HCT116 (cell line): ENCODE data around the gene MYBPH. TPM values are rescaled to one million over a fixed set of nuclear protein-coding genes. Genes with fewer than 3 reads are reported as not detected.

Source experiments
- ATAC-seq: fragments of 200-7000 bp; cut with Tn5 transposase; 2 replicates; pipeline ENCODE4 v1.9.1; 2020; ENCODE audit warnings: mild to moderate bottlenecking, moderate library complexity
- BruUV-seq: library from RNA; stranded (reverse); fragments of 400-500 nt; replicated peaks from 2 replicates; lab custom pipeline; 2021; lab: Mats Ljungman, UMichigan
- CTCF ChIA-PET: fragments of 300-600 bp; sonication (Branson Sonifier 250); formaldehyde crosslinking; loops from one replicate; lab custom pipeline; 2021; ENCODE audit warnings: antibody characterized with exemption; lab: Charles Lee
- POLR2A ChIA-PET: fragments of 300-600, 350-600 bp; sonication (Branson Sonifier 250); formaldehyde crosslinking; loops from one replicate; lab custom pipeline; 2021; ENCODE audit warnings: antibody characterized with exemption; lab: Charles Lee
- RAD21 ChIA-PET, 2 experiments: fragments of 300-600 bp; sonication (Branson Sonifier 250); formaldehyde crosslinking; loops; one replicate each; lab custom pipeline; 2023; ENCODE audit warnings: low total read pairs in 2 of 2; ENCODE audit not compliant: uncharacterized antibody in 2 of 2, unreplicated experiment in 2 of 2, low non-redundant PET in 1 of 2; lab: Charles Lee
- DNase-seq: peaks from one replicate; pipeline ENCODE4 v3.0.0-alpha.2; 2010; ENCODE audit warnings: low read depth, low spot score
- H2AFZ ChIP-seq: fragments of 200-600 bp; shearing (Covaris generic), sonication (generic); 2 replicates; pipeline ENCODE4 v1.6.1; 2017; ENCODE audit warnings: low read depth, mixed run types, mixed read lengths, antibody characterized with exemption, low read length; ENCODE audit not compliant: poor library complexity, severe bottlenecking
- H3K27ac ChIP-seq: 2 replicates; pipeline ENCODE4 v1.5.1; 2012; ENCODE audit warnings: low read depth, low read length
- H3K27me3 ChIP-seq: fragments of 200-600 bp; sonication (generic); 2 replicates; pipeline ENCODE4 v1.6.1; 2016; ENCODE audit warnings: mixed run types, low read length, mixed read lengths; ENCODE audit not compliant: insufficient read depth
- H3K36me3 ChIP-seq, 2 experiments: fragments of 200-500 bp in 1 of 2; fragments of 200-600 bp in 1 of 2; sonication (Bioruptor generic) in 1 of 2; sonication (generic) in 1 of 2; 2 replicates each; pipeline versions ENCODE4 v1.5.1 to v1.6.1; 2014 to 2016; ENCODE audit warnings: low read length in 2 of 2, inconsistent platforms in 1 of 2, mixed read lengths in 1 of 2, mixed run types in 1 of 2; ENCODE audit not compliant: insufficient read depth in 2 of 2, control insufficient read depth in 1 of 2
- H3K4me1 ChIP-seq, 2 experiments: fragments of 200-600 bp in 1 of 2; sonication (generic) in 1 of 2; 2 replicates each; pipeline versions ENCODE4 v1.5.1 to v1.6.1; 2012 to 2017; ENCODE audit warnings: low read length in 2 of 2, inconsistent platforms in 1 of 2, mild to moderate bottlenecking in 1 of 2, mixed read lengths in 1 of 2, mixed run types in 1 of 2, moderate library complexity in 1 of 2; ENCODE audit not compliant: insufficient read depth in 2 of 2, control insufficient read depth in 1 of 2
- H3K4me2 ChIP-seq: fragments of 200-600 bp; sonication (generic); 2 replicates; pipeline ENCODE4 v1.6.1; 2017; ENCODE audit warnings: mixed run types, low read length, mixed read lengths
- H3K4me3 ChIP-seq, 2 experiments: fragments of 200-600 bp in 1 of 2; sonication (generic) in 1 of 2; replicated peaks in 1 of 2; 2 replicates each; pipeline ENCODE4 v1.5.1; 2011 to 2016; ENCODE audit warnings: low read length in 2 of 2, control low read depth in 1 of 2, low read depth in 1 of 2, mild to moderate bottlenecking in 1 of 2, mixed read lengths in 1 of 2, mixed run types in 1 of 2
- H3K79me2 ChIP-seq: fragments of 200-600 bp; sonication (generic); 2 replicates; pipeline ENCODE4 v1.6.1; 2017; ENCODE audit warnings: mild to moderate bottlenecking, mixed run types, low read length, moderate library complexity, mixed read lengths; ENCODE audit not compliant: insufficient read depth
- H3K9ac ChIP-seq: fragments of 200-600 bp; sonication (generic); 2 replicates; pipeline ENCODE4 v1.6.1; 2016; ENCODE audit warnings: low read length, mixed read lengths
- H3K9me2 ChIP-seq: fragments of 200-600 bp; sonication (generic), shearing (Covaris generic); 2 replicates; pipeline ENCODE4 v1.6.1; 2017; ENCODE audit warnings: mixed run types, mild to moderate bottlenecking, moderate library complexity; ENCODE audit not compliant: insufficient read depth
- H3K9me3 ChIP-seq, 2 experiments: fragments of 200-500 bp in 1 of 2; fragments of 200-600 bp in 1 of 2; sonication (Bioruptor generic) in 1 of 2; sonication (generic) in 1 of 2; 2 replicates each; pipeline ENCODE4 v1.6.1; 2014 to 2017; ENCODE audit warnings: low read length in 2 of 2, mixed read lengths in 2 of 2, inconsistent platforms in 1 of 2, low read depth in 1 of 2, mild to moderate bottlenecking in 1 of 2, mixed run types in 1 of 2, moderate library complexity in 1 of 2; ENCODE audit not compliant: control insufficient read depth in 1 of 2, insufficient read depth in 1 of 2
- H4K20me1 ChIP-seq: fragments of 200-600 bp; sonication (generic), shearing (Covaris generic); 2 replicates; pipeline ENCODE4 v1.6.1; 2017; ENCODE audit warnings: mixed run types, mild to moderate bottlenecking, moderate library complexity; ENCODE audit not compliant: insufficient read depth
- FOSL1 ChIP-seq: IDR thresholded peaks from 2 replicates; pipeline ENCODE4 v1.6.1; 2012; ENCODE audit warnings: low read depth
- RAD21 ChIP-seq: IDR thresholded peaks from 2 replicates; pipeline ENCODE4 v1.6.1; 2012; ENCODE audit warnings: low read depth, mild to moderate bottlenecking
- ZFX ChIP-seq: fragments of 450-650 bp; IDR thresholded peaks from 2 replicates; pipeline ENCODE4 v1.6.1; 2017
- intact Hi-C: fragments of 100-400 bp; cut with micrococcal nuclease; formaldehyde crosslinking; loops from 2 replicates; pipeline ENCODE4 v1.10.0; 2022
- total RNA-seq: library from RNA; stranded (reverse); gene quantifications from one replicate; pipeline ENCODE4 v1.2.1, GENCODE V29; 2021; ENCODE audit not compliant: unreplicated experiment
- TF ChIP-seq, protein P1 (sequence below): IDR thresholded peaks from 2 replicates; pipeline ENCODE4 v1.6.1; 2011; ENCODE audit warnings: mild to moderate bottlenecking, low read length, moderate library complexity; ENCODE audit not compliant: insufficient replicate concordance; ENCODE audit errors: extremely low read depth
- TF ChIP-seq, protein P2 (sequence below), 3 experiments: fragments of 200-600 bp in 1 of 3; sonication (generic) in 1 of 3; IDR thresholded peaks in 2 of 3; conservative IDR thresholded peaks in 1 of 3; 2 replicates each; pipeline ENCODE4 v1.5.1; 2012 to 2017; ENCODE audit warnings: low read depth in 2 of 3, low read length in 2 of 3, antibody characterized with exemption in 1 of 3, borderline replicate concordance in 1 of 3, control low read depth in 1 of 3, mild to moderate bottlenecking in 1 of 3, mixed read lengths in 1 of 3, mixed run types in 1 of 3, moderate library complexity in 1 of 3; ENCODE audit not compliant: insufficient read depth in 1 of 3

The MYBPH gene
- total RNA-seq, 1 experiment from 2014 or later, result 0.22 TPM

DNA sequence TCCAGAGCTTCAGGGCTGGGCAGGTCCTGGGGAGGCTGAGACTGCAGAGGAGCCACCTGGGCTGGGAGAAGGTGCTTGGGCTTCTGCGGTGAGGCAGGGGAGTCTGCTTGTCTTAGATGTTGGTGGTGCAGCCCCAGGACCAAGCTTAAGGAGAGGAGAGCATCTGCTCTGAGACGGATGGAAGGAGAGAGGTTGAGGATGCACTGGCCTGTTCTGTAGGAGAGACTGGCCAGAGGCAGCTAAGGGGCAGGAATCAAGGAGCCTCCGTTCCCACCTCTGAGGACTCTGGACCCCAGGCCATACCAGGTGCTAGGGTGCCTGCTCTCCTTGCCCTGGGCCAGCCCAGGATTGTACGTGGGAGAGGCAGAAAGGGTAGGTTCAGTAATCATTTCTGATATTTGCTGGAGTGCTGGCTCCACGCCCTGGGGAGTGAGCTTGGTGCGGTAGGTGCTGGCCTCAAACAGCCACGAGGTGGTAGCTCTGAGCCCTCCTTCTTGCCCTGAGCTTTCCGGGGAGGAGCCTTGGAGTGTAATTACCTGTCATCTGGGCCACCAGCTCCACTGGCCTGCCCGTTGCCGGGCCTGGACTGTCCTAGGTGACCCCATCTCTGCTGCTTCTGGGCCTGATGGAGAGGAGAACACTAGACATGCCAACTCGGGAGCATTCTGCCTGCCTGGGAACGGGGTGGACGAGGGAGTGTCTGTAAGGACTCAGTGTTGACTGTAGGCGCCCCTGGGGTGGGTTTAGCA lies 9.3 kb downstream of the MYBPH start:
- TF ChIP-seq ZFX, result no peak
- TF ChIP-seq, protein P1, sequence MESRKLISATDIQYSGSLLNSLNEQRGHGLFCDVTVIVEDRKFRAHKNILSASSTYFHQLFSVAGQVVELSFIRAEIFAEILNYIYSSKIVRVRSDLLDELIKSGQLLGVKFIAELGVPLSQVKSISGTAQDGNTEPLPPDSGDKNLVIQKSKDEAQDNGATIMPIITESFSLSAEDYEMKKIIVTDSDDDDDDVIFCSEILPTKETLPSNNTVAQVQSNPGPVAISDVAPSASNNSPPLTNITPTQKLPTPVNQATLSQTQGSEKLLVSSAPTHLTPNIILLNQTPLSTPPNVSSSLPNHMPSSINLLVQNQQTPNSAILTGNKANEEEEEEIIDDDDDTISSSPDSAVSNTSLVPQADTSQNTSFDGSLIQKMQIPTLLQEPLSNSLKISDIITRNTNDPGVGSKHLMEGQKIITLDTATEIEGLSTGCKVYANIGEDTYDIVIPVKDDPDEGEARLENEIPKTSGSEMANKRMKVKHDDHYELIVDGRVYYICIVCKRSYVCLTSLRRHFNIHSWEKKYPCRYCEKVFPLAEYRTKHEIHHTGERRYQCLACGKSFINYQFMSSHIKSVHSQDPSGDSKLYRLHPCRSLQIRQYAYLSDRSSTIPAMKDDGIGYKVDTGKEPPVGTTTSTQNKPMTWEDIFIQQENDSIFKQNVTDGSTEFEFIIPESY, result no peak
- TF ChIP-seq, protein P2, sequence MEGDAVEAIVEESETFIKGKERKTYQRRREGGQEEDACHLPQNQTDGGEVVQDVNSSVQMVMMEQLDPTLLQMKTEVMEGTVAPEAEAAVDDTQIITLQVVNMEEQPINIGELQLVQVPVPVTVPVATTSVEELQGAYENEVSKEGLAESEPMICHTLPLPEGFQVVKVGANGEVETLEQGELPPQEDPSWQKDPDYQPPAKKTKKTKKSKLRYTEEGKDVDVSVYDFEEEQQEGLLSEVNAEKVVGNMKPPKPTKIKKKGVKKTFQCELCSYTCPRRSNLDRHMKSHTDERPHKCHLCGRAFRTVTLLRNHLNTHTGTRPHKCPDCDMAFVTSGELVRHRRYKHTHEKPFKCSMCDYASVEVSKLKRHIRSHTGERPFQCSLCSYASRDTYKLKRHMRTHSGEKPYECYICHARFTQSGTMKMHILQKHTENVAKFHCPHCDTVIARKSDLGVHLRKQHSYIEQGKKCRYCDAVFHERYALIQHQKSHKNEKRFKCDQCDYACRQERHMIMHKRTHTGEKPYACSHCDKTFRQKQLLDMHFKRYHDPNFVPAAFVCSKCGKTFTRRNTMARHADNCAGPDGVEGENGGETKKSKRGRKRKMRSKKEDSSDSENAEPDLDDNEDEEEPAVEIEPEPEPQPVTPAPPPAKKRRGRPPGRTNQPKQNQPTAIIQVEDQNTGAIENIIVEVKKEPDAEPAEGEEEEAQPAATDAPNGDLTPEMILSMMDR (IDR thresholded peaks at IDR 0.05 in 2 of 3, conservative IDR thresholded peaks at IDR 0.05 in 1 of 3; ENCODE audit: borderline replicate concordance in 1 of 3, insufficient read depth in 1 of 3, low read depth in 2 of 3, low read length in 2 of 3), result peak; percentile 44 to 64 (median 56)
- TF ChIP-seq FOSL1, result no peak
- TF ChIP-seq RAD21, result peak; percentile 62
- no peak overlapping the region for H2AFZ ChIP-seq
- no peaks in the 10 kb centered on the region for H3K36me3 ChIP-seq
- H4K20me1 ChIP-seq, result no peaks in the 10 kb centered on the region
- H3K27ac ChIP-seq, result no peak overlapping the region
- BruUV-seq, result no TSS peak
- POLR2A ChIA-PET, result no interaction called here
- no peaks in the 10 kb centered on the region for H3K79me2 ChIP-seq
- CTCF ChIA-PET, result interaction anchor here (0.9 to 1.4 kb wide), 8 partner anchors 10 to 127 kb away, joined by 3 to 12 read pairs (median 4); partner anchors contain the start of gene MYBPH
- no peak overlapping the region for H3K4me3 ChIP-seq
- ATAC-seq (peak; percentile 97), DNase-seq (no peak)
- no peaks in the 10 kb centered on the region for H3K9me3 ChIP-seq
- RAD21 ChIA-PET, result interaction anchor here (1.0 to 1.5 kb wide), 6 partner anchors 39 to 127 kb away, joined by 3 to 13 read pairs (median 4); partner anchors contain the start of gene ADORA1 (in 1 of the 2)
- H3K9me2 ChIP-seq, result no peaks in the 10 kb centered on the region
- intact Hi-C loops, result loop anchor here (1.0 kb wide), 1 partner anchor 50 kb away; no protein-coding TSS in a partner anchor
- H3K27me3 ChIP-seq, result no peaks in the 10 kb centered on the region
- H3K4me2 ChIP-seq, result peak overlapping the region; percentile 17; the same call in 1 of the 2 replicates
- peaks cover 2 to 26% of the 10 kb centered on the region in 2 experiments; a peak in 3 of 4 replicates for H3K4me1 ChIP-seq
- H3K9ac ChIP-seq, result no peak overlapping the region
